ENCODE measurements around the gene SCGB1A1.

- TF ChIP-seq CTCF (IDR thresholded peaks at IDR 0.05) (no peak), POLR2AphosphoS5 (IDR thresholded peaks at IDR 0.05) (no peak), POLR2A (IDR thresholded peaks at IDR 0.05) (no peak)
Observed at GRCh38 chr11:62458212-62459002, 39.6 kb downstream of the SCGB1A1 start.

Data from breast epithelium (tissue), 3 donors.